LNCAP (cell line): ENCODE results near the gene LSP1.

Source experiments
- TF ChIP-seq, protein P1 (sequence below): fragments of 450-650 bp; IDR thresholded peaks from 2 replicates; pipeline ENCODE4 v1.5.1; 2017; ENCODE audit warnings: mild to moderate bottlenecking

LSP1 gene

GRCh38 chr11:1929621-1930461 is 77.0 kb downstream of the LSP1 start:
- TF ChIP-seq, protein P1, sequence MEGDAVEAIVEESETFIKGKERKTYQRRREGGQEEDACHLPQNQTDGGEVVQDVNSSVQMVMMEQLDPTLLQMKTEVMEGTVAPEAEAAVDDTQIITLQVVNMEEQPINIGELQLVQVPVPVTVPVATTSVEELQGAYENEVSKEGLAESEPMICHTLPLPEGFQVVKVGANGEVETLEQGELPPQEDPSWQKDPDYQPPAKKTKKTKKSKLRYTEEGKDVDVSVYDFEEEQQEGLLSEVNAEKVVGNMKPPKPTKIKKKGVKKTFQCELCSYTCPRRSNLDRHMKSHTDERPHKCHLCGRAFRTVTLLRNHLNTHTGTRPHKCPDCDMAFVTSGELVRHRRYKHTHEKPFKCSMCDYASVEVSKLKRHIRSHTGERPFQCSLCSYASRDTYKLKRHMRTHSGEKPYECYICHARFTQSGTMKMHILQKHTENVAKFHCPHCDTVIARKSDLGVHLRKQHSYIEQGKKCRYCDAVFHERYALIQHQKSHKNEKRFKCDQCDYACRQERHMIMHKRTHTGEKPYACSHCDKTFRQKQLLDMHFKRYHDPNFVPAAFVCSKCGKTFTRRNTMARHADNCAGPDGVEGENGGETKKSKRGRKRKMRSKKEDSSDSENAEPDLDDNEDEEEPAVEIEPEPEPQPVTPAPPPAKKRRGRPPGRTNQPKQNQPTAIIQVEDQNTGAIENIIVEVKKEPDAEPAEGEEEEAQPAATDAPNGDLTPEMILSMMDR = no peak

DNA sequence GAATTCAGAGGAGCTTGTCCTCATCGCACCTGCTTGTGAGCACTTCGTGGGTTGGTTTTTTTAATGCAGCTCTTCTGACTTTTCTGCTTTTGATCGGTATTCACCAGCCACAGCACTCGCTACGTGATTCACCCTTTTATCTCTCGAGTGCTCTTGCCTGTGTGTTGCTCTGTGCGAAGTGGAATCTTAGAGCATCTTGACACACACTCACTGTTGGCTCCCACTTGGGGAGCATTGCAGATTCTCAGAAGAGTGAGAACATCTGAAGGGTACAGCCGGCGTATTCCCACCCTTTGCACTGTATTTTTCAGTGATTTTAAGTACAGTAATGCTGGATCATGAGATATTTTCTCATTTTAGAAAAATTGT is 77.6 kb downstream of the LSP1 start:
- TF ChIP-seq, protein P1 = no peak

DNA sequence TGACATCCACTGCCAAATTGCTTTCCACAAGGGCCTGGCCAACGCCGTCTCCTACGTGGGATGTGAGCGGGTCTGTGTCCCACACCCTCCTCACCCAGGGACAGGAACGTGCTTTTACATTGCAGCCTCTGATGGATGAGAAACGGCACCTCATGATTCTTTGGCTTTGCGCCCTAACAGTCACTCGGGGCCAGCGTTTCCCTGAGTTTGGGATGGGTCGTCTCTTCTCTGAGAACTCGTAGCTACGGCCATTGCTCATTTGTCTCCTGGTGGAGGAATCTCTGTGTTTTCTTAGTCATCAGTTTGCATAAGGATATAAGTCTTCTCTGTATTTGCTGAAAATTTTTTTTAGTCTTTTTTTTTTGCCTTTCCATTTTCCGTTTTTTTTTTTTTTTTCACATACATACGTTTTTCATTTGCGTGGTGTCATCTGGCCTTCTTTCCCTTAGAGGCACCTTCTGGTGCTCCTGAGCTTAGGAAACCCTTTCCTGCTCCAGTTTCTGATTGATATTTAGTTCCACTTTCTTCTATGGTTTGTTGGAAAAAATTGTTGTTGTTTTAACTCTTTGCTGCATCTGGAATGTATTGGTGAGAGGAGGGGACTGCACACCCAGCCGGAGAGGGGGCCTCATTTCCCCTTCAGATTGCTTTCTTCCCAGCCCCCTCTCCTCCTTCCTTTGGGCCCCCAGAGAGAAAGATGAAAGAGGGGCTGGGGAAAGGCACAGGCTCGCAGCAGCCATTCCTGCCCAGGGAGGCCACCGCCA is 78.6 kb downstream of the LSP1 start:
- TF ChIP-seq, protein P1 = no peak

- TF ChIP-seq, protein P1 = no peak
Measured at GRCh38 chr11:1932105-1932480, 79.2 kb downstream of the LSP1 start.

DNA sequence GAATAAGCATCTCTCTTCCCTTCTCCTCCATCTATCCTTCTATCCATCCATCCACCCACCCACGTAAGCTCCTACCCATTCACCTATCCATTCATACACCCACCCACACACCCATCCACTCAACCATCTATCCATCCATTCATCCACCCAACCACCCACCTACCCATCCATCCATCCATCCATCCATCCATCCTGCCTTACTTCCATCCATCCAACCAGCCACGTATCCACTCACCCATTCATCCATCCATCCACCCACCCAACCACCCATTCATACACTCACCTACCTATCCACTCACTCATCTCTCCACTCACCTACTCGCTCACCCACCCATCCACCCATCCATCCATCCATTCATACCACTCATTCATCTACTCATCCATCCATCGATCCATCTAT is 79.8 kb downstream of the LSP1 start:
- TF ChIP-seq, protein P1 = no peak

DNA sequence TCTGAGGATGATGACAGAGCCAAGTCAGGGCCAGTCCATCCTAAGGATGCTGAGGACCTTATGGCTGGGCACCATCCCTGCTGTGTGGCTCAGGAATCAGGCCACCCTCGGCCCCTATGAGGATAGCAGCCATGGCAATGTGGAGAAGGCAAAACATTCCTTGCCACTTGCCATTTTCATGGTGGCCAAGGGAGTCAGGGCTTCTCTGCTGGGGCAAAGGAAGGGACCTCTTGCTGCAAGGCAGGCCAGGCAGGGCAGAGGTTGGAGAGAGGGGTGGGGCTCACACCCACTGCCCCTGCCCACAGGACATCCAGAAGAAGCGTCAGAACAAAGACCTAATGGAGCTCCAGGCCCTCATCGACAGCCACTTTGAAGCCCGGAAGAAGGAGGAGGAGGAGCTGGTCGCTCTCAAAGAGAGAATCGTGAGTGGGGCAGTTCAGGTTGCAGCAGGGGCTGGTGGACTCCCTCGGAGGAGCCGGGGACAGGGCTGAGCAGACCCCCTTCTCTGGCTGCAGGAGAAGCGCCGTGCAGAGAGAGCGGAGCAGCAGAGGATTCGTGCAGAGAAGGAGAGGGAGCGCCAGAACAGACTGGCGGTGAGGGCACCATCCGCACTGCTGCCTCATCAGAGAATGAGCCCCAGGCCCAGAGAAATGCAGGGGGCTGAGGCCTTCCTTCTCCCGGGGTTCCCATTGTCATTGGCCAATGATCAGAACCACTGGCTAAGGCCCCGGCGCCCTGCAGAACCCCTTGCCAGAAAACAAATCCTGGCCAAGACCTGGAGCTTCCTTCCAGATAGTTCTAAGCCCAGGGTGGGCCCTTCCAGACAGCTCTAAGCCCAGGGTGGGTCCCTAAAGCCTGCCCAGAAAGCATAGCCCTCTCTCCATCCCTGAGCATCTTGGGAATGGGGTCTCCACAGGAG is 80.8 kb downstream of the LSP1 start:
- TF ChIP-seq, protein P1 = no peak
